Skeletal muscle satellite cell (primary cell): ENCODE data around the gene NOL4L.

Source experiments
- H3K27me3 ChIP-seq: 2 replicates; pipeline ENCODE4 v1.7.0; 2013; ENCODE audit warnings: low read length; ENCODE audit not compliant: control insufficient read depth, insufficient read depth
- H3K36me3 ChIP-seq: 2 replicates; pipeline ENCODE4 v1.7.0; 2013; ENCODE audit warnings: mild to moderate bottlenecking, control low read depth, low read length; ENCODE audit not compliant: insufficient read depth
- H3K4me1 ChIP-seq: 2 replicates; pipeline ENCODE4 v1.7.0; 2013; ENCODE audit warnings: low read length; ENCODE audit not compliant: control insufficient read depth, insufficient read depth
- H3K4me2 ChIP-seq: 2 replicates; pipeline ENCODE4 v1.7.0; 2013; ENCODE audit warnings: mild to moderate bottlenecking, low read length
- H3K4me3 ChIP-seq: 2 replicates; pipeline ENCODE4 v1.7.0; 2013; ENCODE audit warnings: low read length
- H3K9ac ChIP-seq: 2 replicates; pipeline ENCODE4 v1.7.0; 2013; ENCODE audit warnings: mild to moderate bottlenecking, low read depth, low read length, moderate library complexity
- H3K9me3 ChIP-seq: replicated peaks from 2 replicates; pipeline ENCODE4 v1.7.0; 2013; ENCODE audit warnings: mild to moderate bottlenecking, control low read depth, low read length

NOL4L gene

GRCh38 chr20:32528905-32529670, 56.0 kb downstream of the NOL4L start:
- H3K27me3 ChIP-seq: peaks cover 69% of the 10 kb centered on the region
- no peak overlapping the region for H3K4me3 ChIP-seq
- H3K9me3 ChIP-seq: no peaks in the 10 kb centered on the region
- H3K4me1 ChIP-seq: peaks cover 9% of the 10 kb centered on the region
- no peaks in the 10 kb centered on the region for H3K36me3 ChIP-seq
- H3K4me2 ChIP-seq: no peak overlapping the region
- H3K9ac ChIP-seq: no peak overlapping the region

- Histone ChIP-seq H3K4me3 (no peak overlapping the region), H3K36me3 (no peaks in the 10 kb centered on the region), H3K4me2 (no peak overlapping the region), H3K9me3 (no peaks in the 10 kb centered on the region), H3K4me1 (peaks cover 9% of the 10 kb centered on the region), H3K9ac (no peak overlapping the region), H3K27me3 (peaks cover 69% of the 10 kb centered on the region)
Observed at GRCh38 chr20:32528171-32528891, 56.8 kb downstream of the NOL4L start.

GRCh38 chr20:32527447-32528055, 57.6 kb downstream of the NOL4L start:
- H3K9me3 ChIP-seq: no peaks in the 10 kb centered on the region
- no peak overlapping the region for H3K4me3 ChIP-seq
- no peaks in the 10 kb centered on the region for H3K36me3 ChIP-seq
- H3K4me1 ChIP-seq: peaks cover 9% of the 10 kb centered on the region
- H3K27me3 ChIP-seq: peaks cover 69% of the 10 kb centered on the region
- H3K9ac ChIP-seq: no peak overlapping the region
- no peak overlapping the region for H3K4me2 ChIP-seq

- no peak overlapping the region for H3K9ac ChIP-seq
- no peak overlapping the region for H3K4me2 ChIP-seq
- no peaks in the 10 kb centered on the region for H3K9me3 ChIP-seq
- H3K36me3 ChIP-seq: no peaks in the 10 kb centered on the region
- H3K4me1 ChIP-seq: peaks cover 9% of the 10 kb centered on the region
- H3K27me3 ChIP-seq: peaks cover 69% of the 10 kb centered on the region
- H3K4me3 ChIP-seq: no peak overlapping the region
Observed at GRCh38 chr20:32527052-32527446, 58.1 kb downstream of the NOL4L start.

- Histone ChIP-seq H3K4me1 (peaks cover 9% of the 10 kb centered on the region), H3K9ac (no peak overlapping the region), H3K4me3 (no peak overlapping the region), H3K27me3 (peaks cover 67% of the 10 kb centered on the region), H3K9me3 (no peaks in the 10 kb centered on the region), H3K36me3 (no peaks in the 10 kb centered on the region), H3K4me2 (no peak overlapping the region)
Observed at GRCh38 chr20:32526541-32526940, 58.6 kb downstream of the NOL4L start.

- Histone ChIP-seq H3K9ac (no peak overlapping the region), H3K4me1 (peaks cover 9% of the 10 kb centered on the region)
Observed at GRCh38 chr20:32526125-32526524, 59.0 kb downstream of the NOL4L start.

GRCh38 chr20:32524829-32525501, 60.2 kb downstream of the NOL4L start:
- Histone ChIP-seq H3K4me3 (no peak overlapping the region), H3K36me3 (no peaks in the 10 kb centered on the region), H3K4me1 (peaks cover 9% of the 10 kb centered on the region), H3K4me2 (no peak overlapping the region), H3K27me3 (peaks cover 80% of the 10 kb centered on the region), H3K9ac (no peak overlapping the region), H3K9me3 (no peaks in the 10 kb centered on the region)

More at GRCh38 chr20:32526125-32526524, 59.0 kb downstream of the NOL4L start:
- H3K4me2 ChIP-seq: no peak overlapping the region
- H3K27me3 ChIP-seq: peaks cover 71% of the 10 kb centered on the region
- H3K4me3 ChIP-seq: no peak overlapping the region
- H3K9me3 ChIP-seq: no peaks in the 10 kb centered on the region
- no peaks in the 10 kb centered on the region for H3K36me3 ChIP-seq

GRCh38 chr20:32523613-32524213, 61.4 kb downstream of the NOL4L start:
- no peak overlapping the region for H3K4me2 ChIP-seq
- no peaks in the 10 kb centered on the region for H3K9me3 ChIP-seq
- no peaks in the 10 kb centered on the region for H3K36me3 ChIP-seq
- H3K27me3 ChIP-seq: peaks cover 76% of the 10 kb centered on the region
- H3K9ac ChIP-seq: no peak overlapping the region
- H3K4me1 ChIP-seq: peaks cover 9% of the 10 kb centered on the region
- no peak overlapping the region for H3K4me3 ChIP-seq

GRCh38 chr20:32522776-32523612, 62.1 kb downstream of the NOL4L start:
- Histone ChIP-seq H3K27me3 (peaks cover 76% of the 10 kb centered on the region), H3K4me3 (no peak overlapping the region), H3K4me1 (peaks cover 9% of the 10 kb centered on the region), H3K9ac (no peak overlapping the region), H3K36me3 (no peaks in the 10 kb centered on the region), H3K4me2 (no peak overlapping the region), H3K9me3 (no peaks in the 10 kb centered on the region)

GRCh38 chr20:32522526-32522775, 62.7 kb downstream of the NOL4L start:
- no peak overlapping the region for H3K9ac ChIP-seq
- no peaks in the 10 kb centered on the region for H3K9me3 ChIP-seq
- H3K4me3 ChIP-seq: no peak overlapping the region
- no peak overlapping the region for H3K4me2 ChIP-seq
- no peaks in the 10 kb centered on the region for H3K36me3 ChIP-seq
- peaks cover 76% of the 10 kb centered on the region for H3K27me3 ChIP-seq
- peaks cover 9% of the 10 kb centered on the region for H3K4me1 ChIP-seq
